GM19452 (cell line): Measurements from ENCODE around the gene ST3GAL3.

Experiments
- ATAC-seq: cut with Tn5 transposase; IDR thresholded peaks from one replicate; pipeline ENCODE4 v1.9.1; 2021; ENCODE audit not compliant: unreplicated experiment

Gene ST3GAL3, protein sequence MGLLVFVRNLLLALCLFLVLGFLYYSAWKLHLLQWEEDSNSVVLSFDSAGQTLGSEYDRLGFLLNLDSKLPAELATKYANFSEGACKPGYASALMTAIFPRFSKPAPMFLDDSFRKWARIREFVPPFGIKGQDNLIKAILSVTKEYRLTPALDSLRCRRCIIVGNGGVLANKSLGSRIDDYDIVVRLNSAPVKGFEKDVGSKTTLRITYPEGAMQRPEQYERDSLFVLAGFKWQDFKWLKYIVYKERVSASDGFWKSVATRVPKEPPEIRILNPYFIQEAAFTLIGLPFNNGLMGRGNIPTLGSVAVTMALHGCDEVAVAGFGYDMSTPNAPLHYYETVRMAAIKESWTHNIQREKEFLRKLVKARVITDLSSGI

GRCh38 chr1:43707190-43708001, at the start of gene ST3GAL3:
ST3GAL3 (plus strand) TSS chr1:43707536; CDS start chr1:43736263, 28,727 bp downstream.
- peak; percentile 89 for ATAC-seq

GRCh38 chr1:43659212-43660166, 47.8 kb upstream of the ST3GAL3 start:
- ATAC-seq, result no peak

- no peak for ATAC-seq
Measured at GRCh38 chr1:43660355-43660754, 47.0 kb upstream of the ST3GAL3 start.

DNA sequence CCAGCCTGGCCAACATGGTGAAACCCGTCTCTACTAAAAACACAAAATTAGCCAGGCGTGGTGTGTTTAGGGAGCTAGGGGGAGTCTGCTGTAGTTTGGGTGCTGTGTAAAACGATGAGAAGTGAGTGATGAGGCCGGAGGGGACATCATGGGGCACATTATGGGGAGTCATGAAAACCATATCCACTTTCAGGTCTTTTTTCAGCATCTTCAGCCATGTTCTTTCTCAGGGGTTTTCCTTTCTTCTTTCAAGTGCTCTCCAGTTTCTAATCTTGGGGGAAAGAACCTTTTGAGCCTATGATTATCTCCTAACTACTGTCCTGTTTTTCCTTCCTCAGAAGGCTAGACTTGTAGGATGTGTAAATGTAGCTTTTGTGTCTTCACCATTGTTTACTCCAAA, 43.0 kb upstream of the ST3GAL3 start:
- ATAC-seq, result no peak

DNA sequence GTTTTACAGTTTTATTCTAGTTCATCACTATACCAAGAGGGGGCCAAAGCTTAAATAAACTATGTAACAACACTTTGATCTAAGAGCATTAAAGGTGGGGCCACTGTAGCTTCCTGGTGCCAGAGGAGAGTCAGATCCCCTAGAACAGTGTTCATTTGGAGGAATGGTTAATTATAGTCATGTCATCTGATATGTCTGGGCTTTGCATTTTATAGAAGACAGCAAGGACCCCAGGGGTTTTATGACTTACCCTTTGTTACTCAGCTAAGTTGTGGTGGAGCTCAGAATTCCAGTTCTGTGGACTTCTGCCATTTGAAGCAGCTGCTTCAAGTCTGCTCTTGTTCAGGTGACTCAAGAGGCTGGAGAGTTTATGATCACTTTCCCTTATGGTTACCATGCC, 40.7 kb upstream of the ST3GAL3 start:
- no peak for ATAC-seq

- no peak for ATAC-seq
Measured at GRCh38 chr1:43668956-43669355, 38.4 kb upstream of the ST3GAL3 start.

GRCh38 chr1:43669878-43670277, 37.5 kb upstream of the ST3GAL3 start:
- no peak for ATAC-seq

DNA sequence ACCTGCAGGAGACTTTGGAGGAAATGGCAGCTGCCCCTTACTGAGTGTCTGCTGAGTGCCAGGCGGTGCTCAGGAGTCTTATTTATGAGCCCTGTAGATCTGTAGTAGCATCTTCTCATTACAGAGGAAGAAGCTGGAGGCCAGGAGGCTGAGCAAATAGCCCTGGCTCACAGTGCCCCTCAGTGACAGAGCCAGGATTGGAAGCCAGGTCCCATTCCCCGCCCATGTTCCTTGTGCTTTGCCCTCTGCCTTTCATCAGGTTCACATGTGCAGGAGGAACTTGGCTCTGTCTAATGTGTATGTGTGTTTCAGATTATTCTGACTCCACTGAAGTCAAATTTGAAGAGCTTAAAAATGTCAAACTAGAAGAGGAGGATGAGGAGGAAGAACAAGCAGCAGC, 36.1 kb upstream of the ST3GAL3 start:
- ATAC-seq, result no peak

- ATAC-seq, result no peak
Measured at GRCh38 chr1:43671626-43672330, 35.6 kb upstream of the ST3GAL3 start.

GRCh38 chr1:43673261-43673660, 34.1 kb upstream of the ST3GAL3 start:
- ATAC-seq, result no peak

DNA sequence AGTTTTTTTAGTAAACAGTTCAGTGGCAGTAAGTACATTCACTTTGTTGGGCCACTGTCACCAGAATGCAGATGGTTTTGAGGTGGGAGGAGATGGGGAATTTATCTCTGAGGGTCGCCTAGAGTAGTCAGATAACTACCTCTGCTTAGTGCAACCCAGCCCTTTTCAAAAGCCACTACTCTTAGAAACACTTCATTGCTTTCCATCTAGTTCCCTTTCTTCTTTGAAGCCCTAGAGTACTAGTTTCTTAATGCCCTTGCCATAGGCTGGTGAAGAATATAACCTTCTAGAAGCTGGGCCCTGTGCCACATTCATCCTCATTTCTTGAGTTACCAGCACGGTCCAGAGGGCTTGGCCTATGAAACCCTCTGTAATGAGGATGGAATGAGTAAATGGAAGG, 28.4 kb upstream of the ST3GAL3 start:
- ATAC-seq, result no peak

DNA sequence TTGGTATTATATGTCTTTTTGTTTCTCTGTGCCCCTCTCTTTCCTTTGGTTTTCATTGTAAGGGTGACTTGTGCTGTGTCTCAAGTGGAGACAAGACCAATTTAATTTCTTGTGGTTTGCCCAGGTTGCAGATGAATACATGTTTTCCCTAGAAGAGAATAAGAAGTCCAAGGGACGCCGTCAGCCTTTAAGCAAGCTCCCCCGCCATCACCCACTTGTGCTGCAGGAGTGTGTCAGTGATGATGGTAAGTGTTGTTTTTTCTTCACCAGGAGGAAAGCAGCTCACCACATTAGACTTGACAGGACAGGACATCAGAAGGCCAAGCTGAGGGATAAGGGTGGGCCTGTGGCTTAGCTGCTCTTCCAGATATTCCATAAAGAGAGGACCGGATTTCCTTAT, 23.8 kb upstream of the ST3GAL3 start:
- no peak for ATAC-seq

GRCh38 chr1:43686801-43687200, 20.5 kb upstream of the ST3GAL3 start:
- no peak for ATAC-seq

GRCh38 chr1:43687301-43688108, 19.8 kb upstream of the ST3GAL3 start:
- no peak for ATAC-seq

- ATAC-seq, result no peak
Measured at GRCh38 chr1:43688109-43688387, 19.3 kb upstream of the ST3GAL3 start.

- no peak for ATAC-seq
Measured at GRCh38 chr1:43688594-43689000, 18.7 kb upstream of the ST3GAL3 start.

GRCh38 chr1:43689289-43689688, 18.0 kb upstream of the ST3GAL3 start:
- ATAC-seq, result no peak

DNA sequence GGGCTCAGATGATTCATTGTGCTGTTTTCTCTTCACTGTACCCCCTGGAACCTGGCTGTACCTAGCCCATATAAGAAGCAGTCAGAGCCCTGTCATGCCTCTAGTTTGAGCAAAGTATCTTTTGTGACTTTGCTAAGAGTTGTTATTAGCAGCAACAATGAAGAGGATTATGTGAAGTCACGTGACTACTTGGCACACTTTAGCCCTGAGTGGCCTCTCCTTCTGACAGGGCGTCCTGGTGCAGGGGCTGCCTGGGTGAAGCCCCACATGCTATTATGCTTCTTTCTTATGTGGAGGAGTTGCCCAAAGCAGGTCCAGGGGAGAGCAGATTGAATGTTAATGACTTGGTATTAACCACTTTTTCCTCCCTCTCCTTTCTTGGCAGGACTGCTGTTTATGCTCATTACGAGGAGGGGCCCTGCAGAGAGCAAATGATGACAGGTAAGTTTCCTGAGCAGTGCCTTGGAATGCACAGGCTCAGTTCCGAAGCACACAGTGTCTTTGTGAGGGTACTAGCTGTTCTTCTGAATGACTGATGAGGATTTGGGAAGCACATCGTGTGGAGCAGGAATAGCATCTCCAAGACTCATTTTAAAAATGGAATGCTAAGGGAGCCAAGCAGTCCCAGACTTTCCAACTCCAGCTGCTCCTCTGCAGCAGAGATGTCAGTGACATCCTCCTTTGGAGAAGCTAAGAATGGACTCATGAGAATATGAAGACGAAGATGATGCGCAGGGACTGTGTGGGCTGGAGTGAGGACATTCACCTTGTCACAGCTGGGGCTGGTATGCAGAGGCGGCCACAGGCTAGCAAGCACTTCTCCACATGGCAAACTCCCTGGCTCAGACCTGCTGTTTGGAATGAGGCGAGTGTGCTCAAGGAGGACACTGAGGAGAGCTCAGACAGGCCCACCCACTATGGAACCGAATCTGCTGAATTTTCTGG, 15.2 kb upstream of the ST3GAL3 start:
- ATAC-seq, result no peak

DNA sequence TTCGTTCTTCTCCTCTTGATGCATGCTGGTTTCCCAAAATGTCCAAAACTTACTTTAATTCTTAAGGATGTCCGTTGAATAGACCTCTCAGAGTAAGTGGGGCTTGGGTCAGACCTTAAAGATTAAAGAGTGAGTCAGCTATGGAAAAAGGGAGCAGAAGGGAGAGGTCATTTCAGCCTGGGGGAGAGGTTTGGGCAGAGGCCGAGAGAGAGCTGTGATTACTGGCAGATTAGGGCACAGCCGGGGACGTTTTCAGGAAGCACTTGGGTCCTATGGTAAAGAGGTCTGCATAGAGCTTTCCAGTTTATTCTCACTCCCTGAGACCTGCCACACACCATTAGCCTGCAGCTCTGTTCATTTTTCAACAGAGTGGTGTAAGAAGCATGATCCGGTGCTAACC, 14.0 kb upstream of the ST3GAL3 start:
- no peak for ATAC-seq
